NK-92 treated with Interleukin-12 subunit alpha and Interleukin-12 subunit beta, amount 100 ng/mL, for 24 hours (cell line): Measurements from ENCODE around the gene NKX1-1.

Experiments
- DNase-seq: peaks from one replicate; lab custom pipeline; 2025; lab: John Stamatoyannopoulos, UW

Gene NKX1-1

DNA sequence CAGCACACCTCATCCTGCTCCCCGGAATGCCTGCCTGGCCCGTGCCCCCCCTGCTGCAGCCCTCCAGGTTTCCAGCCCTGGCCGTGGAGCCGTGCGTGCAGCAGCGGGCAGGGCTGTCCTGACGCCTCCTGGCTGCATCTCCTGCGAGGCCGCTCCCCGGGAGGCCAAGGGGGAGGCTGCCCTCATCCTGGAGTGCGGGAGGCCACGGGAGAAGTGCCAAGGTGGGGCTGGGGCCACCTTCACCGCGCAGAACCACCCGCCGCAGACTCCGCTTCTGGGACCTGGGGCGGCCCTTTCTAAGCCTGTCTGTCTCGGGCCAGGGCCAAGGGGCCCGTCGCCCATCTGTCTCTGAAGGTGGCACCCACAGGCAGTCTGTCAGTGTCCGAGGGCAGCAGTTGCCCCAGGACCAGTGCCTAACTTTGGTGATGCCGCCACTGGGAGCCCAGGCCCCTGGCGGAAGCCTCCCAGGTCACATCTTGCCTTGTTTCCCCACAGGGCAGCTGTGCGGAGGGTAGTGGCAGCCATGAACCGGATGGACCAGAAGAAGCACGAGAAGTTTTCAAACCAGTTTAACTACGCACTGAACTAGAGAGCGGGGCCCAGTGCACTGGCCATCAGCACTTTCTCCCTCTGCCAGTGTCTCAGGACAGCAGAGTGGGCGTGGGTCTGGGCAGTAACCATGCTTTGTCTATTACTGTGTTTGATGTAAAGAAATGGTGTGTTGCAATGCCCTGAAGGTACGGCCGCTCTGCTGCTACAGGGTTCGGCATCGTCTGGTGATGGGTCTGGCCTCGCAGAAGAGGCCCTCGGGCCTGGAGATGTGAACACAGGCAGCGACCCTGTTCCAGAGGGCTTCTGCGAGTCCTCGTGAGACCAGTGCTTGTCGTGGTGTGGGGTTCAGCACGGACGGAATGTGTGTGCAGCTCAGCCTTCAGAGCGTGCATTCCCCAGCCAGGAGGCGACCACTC lies 20.6 kb downstream of the NKX1-1 start:
- no peak for DNase-seq

DNA sequence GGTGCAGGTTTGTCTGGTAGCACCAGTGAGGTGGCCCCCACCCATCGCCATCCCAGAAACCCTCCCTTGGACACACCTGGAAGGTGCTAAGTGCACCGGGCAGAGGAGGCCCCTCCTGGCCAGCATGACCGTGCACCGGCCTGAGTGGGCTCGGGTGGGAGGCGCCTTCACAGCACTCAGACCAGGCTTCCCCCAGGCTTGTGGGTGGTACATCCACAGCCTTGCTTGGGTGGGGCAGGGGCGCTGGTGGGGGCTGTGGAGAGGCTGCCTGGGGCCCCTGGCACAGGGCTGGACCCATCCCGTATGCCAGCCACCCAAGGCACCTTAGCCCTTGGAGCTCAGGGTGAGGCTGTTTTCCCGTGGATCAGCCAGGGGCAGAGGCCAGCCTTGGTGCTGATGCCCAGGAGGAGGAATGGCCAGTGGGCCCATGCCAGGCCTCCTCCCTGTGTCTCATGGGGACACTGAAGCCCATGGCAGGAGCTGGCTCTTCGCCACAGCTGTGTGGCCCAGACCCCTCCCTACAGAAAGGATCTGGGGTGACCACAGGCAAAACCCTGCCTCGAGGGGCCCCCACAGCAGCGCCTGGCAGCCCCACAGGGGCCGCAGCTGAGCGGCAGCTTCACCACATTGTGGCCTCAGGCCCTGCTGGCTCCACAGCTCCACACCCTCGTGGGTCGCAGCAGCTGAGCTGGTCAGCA lies 21.4 kb downstream of the NKX1-1 start:
- DNase-seq, result no peak

DNA sequence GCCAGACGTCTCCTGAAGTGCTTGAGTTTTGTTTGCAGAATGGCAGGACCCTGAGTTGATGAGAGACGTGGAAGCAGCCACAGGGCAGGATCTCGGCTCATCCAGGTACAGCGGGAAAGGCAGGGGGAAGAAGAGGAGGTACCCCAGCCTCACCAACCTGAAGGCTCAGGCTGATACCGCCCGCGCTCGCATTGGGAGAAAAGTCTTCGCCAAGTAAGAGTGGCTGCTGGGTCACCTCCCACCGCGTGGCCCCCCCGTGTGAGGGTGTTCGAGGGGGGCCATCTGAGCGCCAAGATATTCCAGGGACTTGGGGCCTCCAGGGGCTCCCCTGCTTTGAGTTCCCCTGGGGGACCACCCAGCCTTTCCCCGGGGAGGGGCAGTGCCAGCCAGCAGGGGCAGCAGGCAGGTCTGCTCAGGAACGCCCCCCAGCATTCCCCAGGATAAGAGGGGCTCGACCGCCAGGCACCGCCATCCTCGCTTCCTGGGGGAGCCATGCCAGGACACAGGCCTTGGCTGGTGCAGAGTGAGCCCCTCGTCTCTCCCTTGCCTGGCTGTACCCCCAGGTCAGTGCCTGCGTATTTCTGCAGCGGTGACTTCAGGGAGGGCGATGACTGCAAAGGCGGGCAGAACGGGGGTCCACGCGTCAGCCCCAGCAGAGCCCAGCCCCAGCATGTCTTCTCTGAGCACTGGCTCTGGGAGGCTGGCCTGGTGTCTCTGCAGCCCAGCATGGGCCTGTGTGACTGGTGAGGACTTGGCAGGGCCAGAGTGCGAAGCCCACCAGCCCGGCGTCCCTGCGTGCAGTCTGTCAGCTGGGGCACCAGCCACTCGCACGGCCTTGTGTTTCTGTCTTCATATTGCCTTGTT lies 22.3 kb downstream of the NKX1-1 start:
- DNase-seq, result no peak

DNA sequence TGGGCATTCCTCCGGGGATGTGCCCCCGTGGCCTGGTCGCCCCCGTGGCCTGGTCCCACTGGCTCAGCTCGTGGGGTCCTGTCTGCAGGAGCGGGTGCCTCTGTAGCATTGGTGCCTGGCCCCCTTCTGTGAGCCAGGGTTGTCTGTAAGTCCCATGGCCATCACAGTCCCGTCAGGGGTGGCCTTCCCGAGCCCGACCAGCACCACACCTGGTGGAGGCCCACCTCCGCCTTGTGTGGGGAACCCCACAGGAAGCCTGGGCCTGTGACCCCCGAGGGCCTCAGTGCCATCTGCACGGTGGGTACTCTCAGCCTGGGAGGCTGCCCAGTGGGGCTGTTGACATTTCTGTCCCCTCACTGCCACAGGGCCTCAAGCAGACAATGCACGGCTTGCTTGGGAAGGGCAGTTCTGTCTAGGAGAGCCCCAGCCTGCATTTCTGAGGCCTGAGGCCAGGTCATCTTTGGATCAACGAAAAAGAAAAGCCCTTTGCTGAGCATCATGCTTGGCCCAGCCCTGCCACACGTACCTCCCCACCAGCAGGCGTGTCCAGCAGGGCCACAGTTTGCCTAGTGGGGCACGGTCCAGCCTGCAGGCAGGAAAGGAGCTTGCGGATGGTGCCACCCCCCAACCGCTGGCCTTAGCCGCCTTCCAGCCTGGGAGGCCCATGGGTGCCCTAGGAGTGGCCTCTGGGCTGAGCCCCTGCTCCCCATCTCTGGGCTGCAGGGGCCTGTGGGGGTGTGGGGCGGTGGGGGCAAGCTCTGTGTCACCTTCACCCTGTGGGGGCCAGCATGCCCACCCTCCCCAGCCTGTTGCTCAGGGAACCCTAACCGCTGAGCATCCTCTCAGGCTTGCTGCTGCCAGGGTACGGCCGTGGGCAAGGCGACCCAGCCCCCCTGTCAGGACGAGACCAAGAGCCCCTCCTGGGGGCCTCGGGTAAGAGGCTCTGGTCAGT lies 23.2 kb downstream of the NKX1-1 start:
- DNase-seq, result no peak

DNA sequence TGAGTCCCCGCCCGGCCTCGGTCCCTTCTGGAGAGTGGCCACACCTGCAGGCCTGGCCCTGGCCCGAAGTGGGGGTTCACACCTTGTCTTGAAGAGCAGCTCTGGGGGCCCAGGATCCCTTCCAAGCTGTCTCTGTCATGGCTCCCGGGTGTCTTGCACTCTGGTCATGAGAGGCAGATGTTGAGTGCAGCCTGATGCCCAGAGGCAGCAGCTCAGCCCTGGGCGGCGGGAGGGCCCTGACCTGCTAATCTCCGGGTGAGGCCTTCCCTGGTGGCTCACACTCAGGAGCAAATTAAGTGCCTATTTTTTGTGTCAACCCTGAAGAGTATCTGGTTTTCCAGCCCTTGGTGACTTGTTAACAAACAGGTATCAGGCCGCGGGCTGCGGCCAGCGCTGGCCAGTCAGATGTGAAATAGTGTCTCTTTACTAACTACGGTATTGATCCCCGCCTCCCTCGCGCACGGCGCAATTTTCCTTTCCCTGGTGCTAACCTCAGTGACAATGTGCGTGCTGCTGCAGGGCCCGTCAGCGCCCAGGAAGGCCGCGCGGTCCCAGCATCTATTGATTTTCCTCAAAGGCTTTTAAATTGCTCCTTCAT lies 24.2 kb downstream of the NKX1-1 start:
- DNase-seq, result no peak

DNA sequence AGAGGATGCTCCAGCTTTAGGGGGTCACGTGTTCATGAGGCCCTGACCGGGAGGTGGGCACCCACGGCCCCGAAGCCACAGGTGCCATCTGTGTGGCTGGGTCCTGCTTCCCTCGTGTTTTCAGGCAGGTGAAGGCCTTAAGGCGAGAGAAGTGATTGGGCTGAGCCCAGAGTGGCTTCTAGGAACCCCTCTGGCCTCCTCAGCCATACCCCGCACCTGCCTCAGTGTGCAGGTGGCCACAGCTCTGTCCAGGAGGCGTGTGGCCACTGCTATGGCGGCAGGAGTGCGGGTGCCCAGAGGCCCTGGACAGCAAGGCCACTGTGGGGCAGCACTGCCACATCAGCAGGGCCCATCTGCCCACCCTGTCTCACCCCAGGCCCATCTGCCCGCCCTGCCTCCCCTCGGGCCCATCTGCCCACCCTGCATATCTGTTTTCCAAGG lies 25.0 kb downstream of the NKX1-1 start:
- DNase-seq, result no peak

DNA sequence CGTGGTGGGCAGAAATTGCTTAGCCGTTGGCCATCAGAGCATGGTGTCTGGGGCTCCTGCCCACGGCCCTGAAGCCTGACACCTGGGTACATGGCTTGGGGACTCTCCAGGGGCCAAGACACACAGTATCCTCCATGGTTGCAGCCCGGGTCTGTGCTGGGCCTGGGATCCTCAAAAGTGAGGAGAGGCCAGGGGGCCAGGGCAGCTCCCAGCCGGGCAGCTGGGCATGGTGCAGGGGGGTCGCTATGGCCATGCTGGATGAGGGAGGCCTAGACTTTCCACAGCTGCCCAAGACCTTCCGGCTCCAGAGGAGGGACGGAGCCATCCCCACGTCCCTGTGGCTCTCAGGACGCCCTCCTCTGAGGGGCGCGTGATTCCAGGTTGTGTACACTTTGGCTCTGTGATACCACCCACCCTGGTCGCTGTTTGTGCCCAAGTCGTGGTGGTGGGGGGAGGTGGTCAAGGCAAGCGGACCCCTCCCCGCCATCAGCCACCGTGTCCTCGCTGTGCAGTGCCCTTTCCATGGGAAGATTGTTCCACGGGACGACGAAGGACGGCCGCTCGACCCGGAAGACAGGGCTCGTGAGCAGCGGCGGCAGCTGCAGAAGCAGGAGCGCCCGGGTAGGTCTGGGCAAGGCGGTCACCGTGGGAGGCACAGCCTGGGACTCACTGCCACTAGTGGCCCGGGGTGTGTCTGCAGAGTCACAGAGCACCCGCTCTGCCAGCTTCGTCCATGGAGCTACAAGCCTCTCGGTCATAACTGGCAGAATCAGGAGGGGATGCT lies 25.7 kb downstream of the NKX1-1 start:
- DNase-seq, result no peak

DNA sequence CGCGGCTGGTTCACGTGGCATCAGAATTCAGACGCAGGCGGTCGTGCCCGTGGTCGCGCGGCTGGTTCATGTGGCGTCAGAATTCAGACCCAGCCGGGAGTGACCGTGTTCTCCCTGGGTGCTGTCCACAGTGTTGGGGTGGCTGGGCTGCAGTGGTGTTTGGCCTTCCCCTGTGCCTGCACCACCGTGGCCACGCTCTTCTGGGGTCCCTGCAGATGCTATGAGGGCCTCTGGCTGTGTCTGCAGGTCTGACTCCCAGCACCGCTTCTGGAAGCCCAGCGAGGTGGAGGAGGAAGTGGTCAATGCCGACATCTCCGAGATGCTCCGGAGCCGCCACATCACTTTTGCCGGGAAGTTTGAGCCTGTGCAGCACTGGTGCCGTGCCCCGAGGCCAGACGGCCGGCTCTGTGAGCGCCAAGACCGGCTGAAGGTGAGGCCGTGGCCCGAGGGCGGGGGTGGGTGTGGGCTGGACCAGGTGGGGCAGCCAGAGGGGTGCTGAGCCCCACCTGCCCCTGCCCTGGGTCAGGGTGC lies 26.4 kb downstream of the NKX1-1 start:
- DNase-seq, result no peak

DNA sequence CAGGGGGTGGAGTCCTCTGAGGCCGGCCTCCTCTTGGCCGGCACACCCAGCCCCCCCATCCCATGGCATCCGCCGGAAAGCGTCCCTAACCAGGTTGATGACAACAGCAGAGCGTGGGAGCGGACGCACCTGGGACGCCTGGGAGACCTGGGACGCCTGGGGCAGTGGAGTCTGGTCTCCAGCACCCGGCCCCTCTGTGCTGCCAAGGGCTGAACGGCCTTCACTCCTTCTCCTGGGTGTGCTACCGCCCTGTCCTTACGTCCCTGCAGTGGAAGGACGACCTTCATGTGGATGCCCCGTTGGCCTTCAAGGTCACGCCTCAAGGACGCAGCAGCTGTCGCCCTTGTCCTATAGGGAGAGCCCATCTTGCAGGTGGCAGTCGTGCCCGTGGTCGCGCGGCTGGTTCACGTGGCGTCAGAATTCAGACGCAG lies 26.9 kb downstream of the NKX1-1 start:
- DNase-seq, result no peak

DNA sequence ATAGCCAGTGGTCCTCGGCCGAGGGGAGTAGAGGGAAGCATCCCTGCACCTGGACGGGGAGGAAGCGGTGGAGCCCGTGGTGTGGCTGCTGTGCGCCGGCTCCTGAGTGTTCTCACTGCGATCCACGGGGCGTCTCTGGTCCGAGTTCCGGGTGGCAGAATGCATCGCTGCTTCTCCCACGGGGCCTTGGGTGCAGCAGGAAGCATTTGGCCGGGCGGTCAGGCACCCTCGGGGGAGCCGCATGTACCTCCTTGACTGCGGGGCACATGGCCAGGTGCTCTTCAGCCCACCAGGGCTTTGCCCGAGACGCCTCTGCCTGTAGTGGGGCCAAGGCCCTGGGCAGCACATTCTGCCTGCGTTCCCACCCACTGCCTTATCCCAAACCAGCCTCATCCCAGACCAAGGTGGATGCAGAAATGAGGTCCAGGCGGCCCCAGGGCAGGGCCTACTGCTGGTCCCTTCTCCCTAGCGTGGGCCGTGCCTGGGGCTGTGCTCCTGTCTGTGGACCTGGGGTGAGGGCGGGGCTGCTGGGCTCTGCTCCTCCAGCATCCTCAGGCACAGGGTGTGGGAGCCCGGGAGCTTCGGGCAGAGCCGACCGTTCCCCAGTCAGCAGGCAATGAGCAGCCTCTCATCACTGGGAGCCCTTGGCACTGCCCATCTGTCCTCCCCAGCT lies 27.5 kb downstream of the NKX1-1 start:
- no peak for DNase-seq

DNA sequence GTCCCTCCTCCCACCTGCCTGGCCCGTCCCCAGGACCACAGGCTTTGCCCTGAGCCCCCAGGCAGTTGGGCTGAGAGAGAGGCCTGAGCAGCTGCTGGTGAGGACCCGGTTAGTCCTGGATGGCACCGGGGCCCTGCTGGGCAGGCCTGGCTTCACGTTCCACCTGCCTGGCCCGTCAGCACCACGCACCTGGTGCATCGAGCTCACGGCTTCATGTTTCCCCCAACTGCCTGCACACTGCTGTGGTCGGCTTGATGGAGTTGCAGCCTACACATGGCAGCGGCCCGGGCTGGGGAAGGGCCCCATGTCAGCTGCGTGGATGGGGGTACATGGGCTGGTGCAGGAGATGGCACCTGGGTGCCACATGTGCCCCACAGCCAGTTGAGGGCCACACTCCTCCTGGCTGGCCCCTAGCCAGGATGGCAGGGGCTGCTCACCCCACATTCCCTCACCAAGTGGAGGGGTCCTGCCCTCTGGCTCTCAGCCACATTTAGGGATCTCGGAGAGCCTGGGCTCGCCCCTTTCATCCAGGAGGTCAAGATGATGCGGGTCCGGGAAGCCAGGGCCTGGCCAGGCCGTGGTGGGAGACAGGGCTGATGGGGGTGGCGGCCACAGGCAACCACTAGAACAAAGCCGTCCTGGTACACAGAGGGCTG lies 28.5 kb downstream of the NKX1-1 start:
- DNase-seq, result no peak

DNA sequence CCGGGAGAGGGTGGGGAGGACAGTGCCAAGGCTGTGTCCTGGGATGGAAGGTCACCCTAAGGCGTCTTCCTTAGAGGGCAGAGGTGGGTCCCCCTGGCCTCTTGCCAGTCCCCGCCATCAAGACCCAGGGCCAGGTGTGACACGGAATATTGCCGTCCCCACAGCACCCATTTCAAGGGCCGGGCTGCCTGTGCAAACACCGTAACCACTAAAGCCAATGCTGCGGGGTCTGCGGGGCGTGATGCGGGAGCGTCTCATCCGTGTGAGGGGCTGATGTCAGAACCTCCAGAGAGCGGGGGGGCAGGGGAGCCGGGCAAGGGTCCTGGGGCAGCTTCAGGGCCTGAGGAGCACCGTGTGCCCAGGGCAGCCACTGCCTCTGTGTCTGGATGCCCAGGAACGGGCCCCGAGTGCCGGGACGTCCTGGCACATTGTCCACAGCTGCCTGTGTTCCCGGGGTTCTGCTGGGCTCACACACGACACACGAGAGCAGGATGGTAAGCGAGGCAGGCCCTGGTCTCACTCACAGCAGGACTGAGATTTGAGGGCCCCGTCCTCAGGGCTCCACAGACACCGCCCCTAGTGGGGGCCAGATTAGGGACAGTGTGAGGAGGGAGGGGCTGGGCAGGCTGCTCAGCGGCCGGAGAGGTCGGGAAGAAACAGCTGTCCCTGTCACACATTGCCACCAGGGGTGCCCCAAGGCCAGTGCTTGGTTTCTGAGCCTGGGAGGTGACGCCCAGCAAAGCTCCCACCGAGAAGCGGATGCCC lies 29.2 kb downstream of the NKX1-1 start:
- no peak for DNase-seq

DNA sequence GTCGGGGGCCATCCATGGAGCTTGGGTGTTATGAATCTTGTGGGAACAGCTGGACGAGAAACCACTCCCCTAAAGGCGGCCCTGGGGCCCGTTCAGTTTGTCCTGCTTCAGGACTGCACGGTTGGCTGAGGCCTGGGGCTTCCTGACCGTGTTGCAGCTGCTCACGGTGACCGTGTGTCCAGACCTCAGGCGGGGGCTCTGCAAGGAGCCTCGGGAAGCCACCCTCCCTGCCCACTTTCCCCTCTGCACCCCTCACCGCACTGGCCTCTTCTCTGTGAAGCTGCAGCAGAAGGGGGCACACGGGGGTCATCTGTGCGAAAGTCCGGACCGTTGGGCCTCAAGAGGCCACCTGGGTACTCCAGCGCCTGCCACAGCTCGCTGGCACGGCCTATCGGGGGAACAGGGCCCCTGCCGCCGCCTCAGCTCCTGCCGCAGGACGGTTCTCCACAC lies 29.8 kb downstream of the NKX1-1 start:
- DNase-seq, result no peak

DNA sequence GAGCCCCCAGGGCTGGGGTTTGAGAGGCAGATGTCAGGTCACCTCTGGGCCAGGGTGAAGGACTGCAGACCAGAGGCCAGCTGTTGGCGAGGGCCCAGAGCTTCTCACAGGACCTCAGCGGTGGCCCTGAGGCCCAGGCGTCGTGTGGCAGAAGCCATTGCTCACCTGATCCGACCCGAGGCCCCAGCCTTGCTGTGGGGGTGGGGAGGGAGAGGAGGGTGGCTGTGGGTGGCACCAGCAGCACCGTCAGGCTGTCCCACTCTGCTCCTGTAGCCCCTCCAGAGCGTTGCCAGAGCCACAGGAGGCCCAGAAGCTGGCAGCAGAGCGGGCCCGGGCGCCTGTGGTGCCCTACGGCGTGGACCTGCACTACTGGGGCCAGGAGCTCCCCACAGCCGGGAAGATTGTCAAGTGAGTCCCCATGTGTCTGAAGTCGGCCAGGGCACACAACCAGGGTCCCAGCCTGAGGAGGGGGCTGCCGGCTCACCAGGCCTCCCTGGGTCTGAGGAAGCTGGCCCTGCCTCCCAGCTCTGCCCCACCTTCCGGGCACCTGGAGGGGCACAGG lies 30.4 kb downstream of the NKX1-1 start:
- no peak for DNase-seq

DNA sequence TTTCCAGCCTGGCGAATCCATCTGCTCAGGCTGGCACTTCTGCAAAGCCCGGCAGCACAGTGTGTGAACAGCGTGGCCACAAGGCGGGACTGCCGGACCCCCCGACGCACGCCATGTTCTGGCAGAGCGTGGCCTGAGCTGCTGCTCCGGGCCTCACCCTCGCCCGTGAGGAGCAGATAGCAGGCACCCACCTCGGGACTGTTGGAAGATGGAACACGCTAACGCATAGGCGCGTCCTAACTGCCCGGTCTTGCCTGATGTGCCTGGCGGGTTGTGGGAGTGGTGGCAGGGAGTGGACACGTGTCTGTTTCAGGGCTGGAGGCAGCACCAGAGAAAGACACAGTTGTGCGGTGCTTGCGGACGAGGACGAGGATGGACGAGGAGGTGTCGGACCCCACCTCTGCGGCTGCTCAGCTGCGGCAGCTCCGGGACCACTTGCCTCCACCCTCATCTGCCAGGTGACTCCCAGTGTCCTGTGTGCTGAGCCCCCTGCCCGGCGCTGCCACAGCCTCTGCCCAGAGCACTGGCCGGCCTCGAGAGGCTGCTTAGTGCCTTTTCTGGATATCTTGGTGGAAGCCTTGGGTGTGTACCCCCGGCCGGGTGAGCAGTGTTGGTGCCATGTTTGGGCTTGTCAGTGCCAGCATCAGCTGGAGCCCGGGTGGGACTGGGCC lies 31.1 kb downstream of the NKX1-1 start:
- DNase-seq, result no peak

DNA sequence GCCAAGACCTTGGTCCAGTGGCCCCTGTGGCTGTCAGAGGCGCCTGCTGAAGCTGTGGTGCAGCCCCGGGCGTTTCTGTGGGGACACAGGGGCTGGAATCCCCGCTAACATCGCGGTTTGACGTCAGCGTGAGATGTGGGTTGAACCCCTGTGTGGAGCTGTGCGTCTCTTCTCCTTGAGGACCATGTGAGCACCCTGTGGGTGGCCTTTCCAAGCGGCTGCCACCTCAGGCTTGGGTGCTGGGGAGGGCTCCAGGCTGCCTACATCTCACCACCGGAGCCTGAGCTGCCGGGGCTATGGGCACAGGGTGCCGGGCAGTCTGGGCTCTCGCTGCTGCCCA lies 31.6 kb downstream of the NKX1-1 start:
- no peak for DNase-seq
